HepG2 (cell line): ENCODE data around the gene PAPSS2.

Experiments
- HIVEP1 ChIP-seq: sonication (generic); formaldehyde crosslinking; IDR thresholded peaks from 2 replicates; pipeline ENCODE4 v1.4.0; 2020; ENCODE audit warnings: mild to moderate bottlenecking, missing genetic modification reagents
- ZNF33A ChIP-seq: sonication (generic); formaldehyde crosslinking; IDR thresholded peaks from 2 replicates; pipeline ENCODE4 v1.5.1; 2020; ENCODE audit warnings: missing genetic modification reagents, mild to moderate bottlenecking, moderate library complexity, borderline replicate concordance
- ZNF709 ChIP-seq: sonication (generic); formaldehyde crosslinking; IDR thresholded peaks from 2 replicates; pipeline ENCODE4 v1.5.0; 2020; ENCODE audit warnings: mild to moderate bottlenecking, missing genetic modification reagents

- no peak for TF ChIP-seq ZNF709 (CRISPR knock-in tag)
- no peak for TF ChIP-seq ZNF33A (CRISPR knock-in tag)
- TF ChIP-seq HIVEP1 = no peak
These were observed 102.2 kb downstream of the PAPSS2 start for GRCh38 chr10:87761892-87762291.
